OCI-LY7 (cell line): ENCODE data around the gene DKK1.

ENCODE experiments used
- CTCF ChIP-seq: fragments of 200-600 bp; sonication (generic); conservative IDR thresholded peaks from 2 replicates; pipeline ENCODE4 v1.5.1; 2014; ENCODE audit warnings: mild to moderate bottlenecking, antibody characterized with exemption, low read length, moderate library complexity, mixed read lengths
- EZH2phosphoT487 ChIP-seq: fragments of 200-600 bp; sonication (generic); IDR thresholded peaks from 2 replicates; pipeline ENCODE4 v1.6.1; 2018; ENCODE audit warnings: low read depth, borderline replicate concordance, mild to moderate bottlenecking, mixed run types, antibody characterized with exemption, low read length, moderate library complexity, mixed read lengths

GRCh38 chr10:52276986-52277385 is 37.1 kb upstream of the DKK1 start:
- TF ChIP-seq CTCF (no peak), EZH2phosphoT487 (no peak)
